ENCODE results near the gene UBAP1. TPM values are rescaled to one million over a fixed set of nuclear protein-coding genes. Genes with fewer than 3 reads are reported as not detected.
"Not testable (repeated sequence)": the region's sequence is repeated elsewhere in the genome, so short reads cannot be mapped to it uniquely, and the experiment has no call there.

Gene UBAP1
- total RNA-seq, 1 donor from 2014 or later, result 31.2 TPM

- intact Hi-C loops (cut with micrococcal nuclease), result no loop called here
These were observed 78.2 kb downstream of the UBAP1 start for GRCh38 chr9:34256987-34257585.

GRCh38 chr9:34259315-34259714 lies 80.5 kb downstream of the UBAP1 start:
- intact Hi-C loops (cut with micrococcal nuclease), result no loop called here

- intact Hi-C loops (cut with micrococcal nuclease), result no loop called here
These were observed 84.1 kb downstream of the UBAP1 start for GRCh38 chr9:34262971-34263370.

DNA sequence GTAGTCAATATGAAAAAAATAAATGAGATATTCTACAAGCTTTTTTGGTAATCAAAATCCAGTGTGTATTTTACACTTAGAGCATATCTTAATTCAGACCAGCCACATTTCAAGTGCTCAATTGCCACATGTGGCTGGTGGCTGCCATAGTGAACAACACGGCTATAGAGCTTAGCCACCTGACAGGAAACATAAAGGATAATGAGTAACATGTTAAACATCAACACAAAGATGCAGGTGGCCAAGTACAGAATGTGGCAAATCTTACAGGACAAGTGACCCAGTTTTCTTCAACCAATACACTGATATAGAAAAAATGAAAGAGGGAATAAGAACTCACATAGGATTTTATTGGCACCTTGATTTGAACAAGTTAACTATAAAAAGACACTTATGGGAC lies 88.8 kb downstream of the UBAP1 start:
- intact Hi-C loops (cut with micrococcal nuclease), result no loop called here

DNA sequence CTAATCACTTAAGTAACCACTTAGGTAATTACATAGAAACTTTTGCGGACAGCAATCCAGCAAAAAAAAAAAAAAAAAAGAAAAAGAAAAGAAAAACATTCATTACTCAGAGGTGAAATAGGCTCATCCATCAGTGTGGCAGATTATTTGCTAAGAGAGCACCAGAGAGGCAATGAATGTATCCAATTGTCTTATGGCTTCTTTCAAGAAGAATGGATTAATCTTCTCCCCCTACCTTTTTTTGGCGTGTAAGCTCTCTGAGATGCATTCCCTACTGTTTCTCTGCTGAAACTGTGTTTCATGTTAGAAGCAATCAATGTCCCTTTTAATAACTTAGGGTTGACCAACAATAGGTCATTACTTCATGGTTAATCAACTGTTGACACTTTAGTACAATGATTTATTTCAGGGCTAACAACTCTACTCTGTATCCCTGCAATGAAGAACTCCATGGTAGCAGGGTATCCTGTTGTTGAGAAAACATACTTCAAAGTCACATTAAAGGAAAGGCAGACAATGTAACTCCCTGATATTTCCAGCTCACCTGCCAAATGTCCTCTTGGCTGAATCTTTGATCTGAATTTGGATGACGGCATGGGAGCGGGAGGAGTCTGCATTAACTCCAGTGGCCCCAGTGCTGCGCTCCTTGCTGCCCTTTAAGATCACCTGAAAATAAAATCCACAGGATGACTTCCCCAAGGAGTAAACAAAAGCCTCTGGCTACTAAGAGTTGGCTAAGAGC lies 92.6 kb downstream of the UBAP1 start:
- intact Hi-C loops (cut with micrococcal nuclease), result no loop called here

DNA sequence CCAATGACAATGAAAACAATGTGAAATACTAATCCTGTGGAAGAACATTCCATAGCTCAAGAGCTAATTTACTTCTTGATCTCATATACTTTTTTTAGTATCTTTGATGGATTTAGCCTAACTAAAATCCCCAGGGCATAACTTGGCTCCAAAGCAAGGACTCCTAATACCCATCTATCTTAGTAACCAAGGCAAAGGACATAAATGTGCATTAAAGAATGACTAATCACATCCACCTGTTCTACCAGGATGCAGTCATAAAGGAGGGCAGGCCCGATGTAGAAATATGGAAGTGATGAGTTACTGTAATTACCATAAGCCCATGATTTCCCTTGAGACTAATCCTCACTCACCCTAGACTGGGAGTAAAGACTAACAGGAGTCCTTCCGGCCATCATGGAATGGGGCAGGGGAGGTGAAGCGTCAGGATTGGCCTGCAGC lies 93.3 kb downstream of the UBAP1 start:
- intact Hi-C loops (cut with micrococcal nuclease), result no loop called here

- intact Hi-C loops (cut with micrococcal nuclease), result not testable (repeated sequence)
These were observed 94.7 kb downstream of the UBAP1 start for GRCh38 chr9:34273588-34273987.

DNA sequence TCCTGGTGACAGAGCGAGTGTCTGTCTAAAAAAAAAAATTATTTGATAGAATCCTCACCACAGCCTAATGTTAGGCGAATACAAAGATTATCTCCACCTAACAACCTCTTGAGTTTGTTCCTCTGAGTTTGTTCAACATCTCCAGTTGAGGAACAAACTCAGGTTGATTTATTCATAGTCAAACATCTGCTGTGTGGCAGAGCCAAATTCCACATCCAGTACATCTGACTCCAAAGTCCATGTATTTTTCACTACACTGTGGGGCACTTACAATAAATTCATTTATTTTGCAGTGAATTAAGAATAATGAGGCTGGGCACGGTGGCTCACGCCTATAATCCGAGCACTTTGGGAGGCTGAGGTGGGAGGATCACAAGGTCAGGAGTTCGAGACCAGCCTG lies 97.0 kb downstream of the UBAP1 start:
- intact Hi-C loops (cut with micrococcal nuclease), result no loop called here

DNA sequence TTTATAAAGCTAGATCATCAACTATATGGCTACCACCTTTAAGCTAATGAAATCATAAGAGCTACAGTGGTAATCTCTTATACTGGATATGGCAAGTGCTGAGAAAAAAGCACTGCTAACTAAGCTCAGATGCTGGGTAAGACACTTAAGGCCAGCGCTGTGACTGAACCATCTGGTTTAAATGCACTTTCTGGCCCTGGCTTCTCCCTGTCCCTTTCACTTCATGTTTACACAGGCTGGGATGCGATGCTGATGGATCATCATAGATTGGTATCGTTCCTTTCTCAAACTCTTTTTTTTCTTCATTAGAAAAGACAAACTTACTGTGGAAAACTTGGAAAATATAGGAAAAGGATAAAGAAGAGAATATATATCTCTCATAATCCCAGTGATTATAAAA lies 97.9 kb downstream of the UBAP1 start:
- intact Hi-C loops (cut with micrococcal nuclease), result no loop called here

GRCh38 chr9:34279411-34279810 lies 100.6 kb downstream of the UBAP1 start:
- intact Hi-C loops (cut with micrococcal nuclease), result no loop called here

GRCh38 chr9:34282096-34282495 lies 103.3 kb downstream of the UBAP1 start:
- intact Hi-C loops (cut with micrococcal nuclease), result no loop called here

GRCh38 chr9:34289159-34289558 lies 110.3 kb downstream of the UBAP1 start:
- intact Hi-C loops (cut with micrococcal nuclease), result no loop called here

DNA sequence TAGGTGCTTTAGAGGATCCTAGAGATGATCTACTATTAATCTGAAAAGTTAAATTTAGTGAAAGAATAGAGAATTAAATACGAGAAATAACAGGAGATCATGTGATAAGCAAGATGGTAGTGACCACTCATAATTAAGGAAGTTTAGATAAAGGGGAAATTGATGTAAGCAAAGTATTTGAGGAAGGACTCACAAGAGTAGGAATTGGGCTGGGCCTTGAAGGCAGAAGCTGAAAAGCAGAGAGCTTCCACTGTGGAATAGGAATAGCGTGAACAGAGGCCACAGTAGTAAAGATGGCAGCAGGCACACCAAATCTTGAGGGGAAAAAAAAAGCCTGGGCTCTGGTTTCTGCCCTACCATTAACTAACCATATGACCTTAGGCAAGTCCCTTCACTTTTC lies 112.2 kb downstream of the UBAP1 start:
- intact Hi-C loops (cut with micrococcal nuclease), result no loop called here

GRCh38 chr9:34291423-34291822 lies 112.6 kb downstream of the UBAP1 start:
- intact Hi-C loops (cut with micrococcal nuclease), result no loop called here

DNA sequence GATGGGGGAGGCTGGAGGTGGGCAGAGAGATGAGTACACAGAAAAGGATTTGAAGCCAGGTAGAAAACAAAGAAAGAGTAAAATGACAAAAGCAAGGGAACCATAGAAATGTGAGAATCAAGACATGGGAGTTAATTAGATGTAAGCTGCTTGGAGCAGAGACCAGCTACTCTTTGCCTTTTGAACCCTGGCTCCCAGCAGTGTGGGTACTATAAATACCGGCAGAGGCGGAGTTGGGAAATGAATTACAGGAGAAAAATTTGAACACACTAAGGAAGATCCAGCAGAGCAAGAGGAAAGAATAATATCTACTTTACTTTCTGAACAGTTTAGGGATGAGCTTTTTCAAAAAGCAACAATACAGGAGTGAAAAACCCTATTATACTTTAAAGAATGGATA lies 113.7 kb downstream of the UBAP1 start:
- intact Hi-C loops (cut with micrococcal nuclease), result no loop called here

DNA sequence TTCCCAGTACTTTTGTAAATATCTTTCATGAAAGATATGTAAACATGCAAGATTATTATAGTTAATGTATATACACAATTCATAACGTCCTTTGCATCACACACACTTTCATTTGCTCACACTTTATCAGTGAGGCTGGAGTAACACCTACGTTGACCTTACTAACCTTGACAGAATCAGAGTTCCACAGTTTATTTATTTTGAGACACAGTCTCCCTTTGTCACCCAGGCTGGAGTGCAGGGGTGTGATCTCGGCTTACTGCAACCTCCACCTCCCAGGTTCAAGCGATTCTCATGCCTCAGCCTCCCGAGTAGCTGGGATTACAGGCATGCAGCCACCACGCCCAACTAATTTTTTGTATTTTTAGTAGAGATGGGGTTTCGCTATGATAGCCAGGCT lies 122.2 kb downstream of the UBAP1 start:
- intact Hi-C loops (cut with micrococcal nuclease), result not testable (repeated sequence)

Other genes starting within 250 kb of the UBAP1 start
- 51.6 and 54.0 TPM in 2 replicates for gene UBAP2, start 130.2 kb upstream of the UBAP1 start, total RNA-seq
- gene DCAF12, start 52.3 kb upstream of the UBAP1 start, total RNA-seq, result 53.2 and 54.0 TPM in 2 replicates
- gene KIF24, start 150.2 kb downstream of the UBAP1 start, total RNA-seq, result 7.8 TPM in 2 replicates
- 26.6 and 27.6 TPM in 2 replicates for gene NUDT2, start 150.5 kb downstream of the UBAP1 start, total RNA-seq
- gene MYORG, start 197.9 kb downstream of the UBAP1 start, total RNA-seq, result 1.0 and 1.2 TPM in 2 replicates